Caco-2 (cell line): ENCODE data around the gene RANGRF. TPM values are rescaled to one million over a fixed set of nuclear protein-coding genes. Genes with fewer than 3 reads are reported as not detected.

Experiments
- BruUV-seq: library from RNA; stranded (reverse); fragments of 400-500 nt; replicated peaks from 2 replicates; lab custom pipeline; 2021; lab: Mats Ljungman, UMichigan
- CTCF ChIA-PET: fragments of 300-600 bp; sonication (Branson Sonifier 250); formaldehyde crosslinking; loops from one replicate; lab custom pipeline; 2022; ENCODE audit warnings: antibody characterized with exemption; lab: Charles Lee
- POLR2A ChIA-PET: fragments of 300-600 bp; sonication (Branson Sonifier 250); formaldehyde crosslinking; loops from one replicate; lab custom pipeline; 2022; ENCODE audit warnings: antibody characterized with exemption; lab: Charles Lee
- DNase-seq, 2 experiments: peaks; one replicate each; pipeline versions ENCODE4 v3.0.0 to v3.0.0-alpha.2; 2020 to 2022
- H3K27me3 ChIP-seq: replicated peaks from 2 replicates; pipeline ENCODE4 v1.6.0; 2011; ENCODE audit warnings: low read length; ENCODE audit not compliant: control insufficient read depth, insufficient read depth
- H3K36me3 ChIP-seq: 2 replicates; pipeline ENCODE4 v1.5.1; 2011; ENCODE audit warnings: low read length; ENCODE audit not compliant: control insufficient read depth, insufficient read depth
- H3K4me1 ChIP-seq: fragments of 250-450 bp; sonication (Bioruptor Pico); 2 replicates; pipeline ENCODE4 v1.5.1; 2020; ENCODE audit warnings: mild to moderate bottlenecking
- H3K4me3 ChIP-seq: 2 replicates; pipeline ENCODE4 v1.5.1; 2011; ENCODE audit warnings: low read depth, mild to moderate bottlenecking, control low read depth, low read length
- H3K9me3 ChIP-seq: fragments of 250-450 bp; sonication (Bioruptor Pico); 2 replicates; pipeline ENCODE4 v1.5.1; 2020; ENCODE audit warnings: mild to moderate bottlenecking, moderate library complexity
- H3K27ac Mint-ChIP-seq: one replicate; pipeline ENCODE4 v1.8.0; 2022; ENCODE audit warnings: mixed read lengths; ENCODE audit not compliant: unreplicated experiment
- H3K27me3 Mint-ChIP-seq: one replicate; pipeline ENCODE4 v1.8.0; 2022; ENCODE audit warnings: mixed read lengths; ENCODE audit not compliant: insufficient read depth, unreplicated experiment
- H3K36me3 Mint-ChIP-seq: one replicate; pipeline ENCODE4 v1.8.0; 2022; ENCODE audit warnings: mild to moderate bottlenecking, mixed read lengths; ENCODE audit not compliant: insufficient read depth, unreplicated experiment
- H3K4me1 Mint-ChIP-seq: one replicate; pipeline ENCODE4 v1.8.0; 2022; ENCODE audit warnings: low read depth, mixed read lengths; ENCODE audit not compliant: unreplicated experiment
- H3K4me3 Mint-ChIP-seq: one replicate; pipeline ENCODE4 v1.8.0; 2022; ENCODE audit warnings: mild to moderate bottlenecking, moderate library complexity, mixed read lengths; ENCODE audit not compliant: unreplicated experiment
- H3K9me3 Mint-ChIP-seq: one replicate; pipeline ENCODE4 v1.8.0; 2022; ENCODE audit warnings: mixed read lengths; ENCODE audit not compliant: unreplicated experiment
- intact Hi-C: fragments of 100-400 bp; cut with micrococcal nuclease; formaldehyde crosslinking; loops from one replicate; pipeline ENCODE4 v1.10.0; 2022; ENCODE audit not compliant: unreplicated experiment
- total RNA-seq: library from RNA; stranded (reverse); gene quantifications from 2 replicates; pipeline ENCODE4 v1.2.3, GENCODE V29; 2022
- TF ChIP-seq, protein P1 (sequence below), 2 experiments: fragments of 200-600 bp in 1 of 2; IDR thresholded peaks; 1 replicate in 1 of 2; 2 replicates in 1 of 2; pipeline versions ENCODE4 v1.5.1 to v1.8.0; 2011 to 2022; ENCODE audit warnings: antibody characterized with exemption in 1 of 2, control low read depth in 1 of 2, inconsistent platforms in 1 of 2, low read depth in 1 of 2, low read length in 1 of 2, mild to moderate bottlenecking in 1 of 2, moderate library complexity in 1 of 2; ENCODE audit not compliant: insufficient read depth in 1 of 2, severe bottlenecking in 1 of 2, unreplicated experiment in 1 of 2

The RANGRF gene
- total RNA-seq, 1 experiment from 2014 or later, result 13.2 TPM

DNA sequence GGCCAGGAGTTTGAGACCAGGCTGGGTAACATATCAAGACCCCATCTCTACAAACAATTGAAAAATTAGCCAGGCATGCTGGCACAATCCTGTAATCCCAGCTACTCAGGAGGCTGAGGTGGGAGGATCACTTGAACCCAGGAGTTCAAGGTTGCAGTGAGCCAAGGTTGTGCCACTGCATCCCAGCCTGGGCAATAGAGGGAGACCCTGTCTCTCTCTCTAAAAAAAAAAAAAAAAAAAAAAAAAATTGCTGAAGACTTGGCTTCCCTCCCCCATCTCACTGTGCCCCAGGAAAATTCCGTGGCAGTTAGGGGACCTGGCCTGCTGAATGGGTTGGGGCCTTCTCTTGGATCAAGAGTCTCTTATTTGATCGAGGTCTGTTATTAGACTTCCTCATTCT lies 51.1 kb downstream of the RANGRF start, which contains the start of gene ODF4:
Gene ODF4, plus strand, starts transcription at position 301 of the 400 bp plus-strand sequence. CDS start 212 bp downstream, outside the sequence.
- BruUV-seq, result no TSS peak
- POLR2A ChIA-PET, result no interaction called here
- intact Hi-C loops, result no loop called here
- TF ChIP-seq, protein P1, sequence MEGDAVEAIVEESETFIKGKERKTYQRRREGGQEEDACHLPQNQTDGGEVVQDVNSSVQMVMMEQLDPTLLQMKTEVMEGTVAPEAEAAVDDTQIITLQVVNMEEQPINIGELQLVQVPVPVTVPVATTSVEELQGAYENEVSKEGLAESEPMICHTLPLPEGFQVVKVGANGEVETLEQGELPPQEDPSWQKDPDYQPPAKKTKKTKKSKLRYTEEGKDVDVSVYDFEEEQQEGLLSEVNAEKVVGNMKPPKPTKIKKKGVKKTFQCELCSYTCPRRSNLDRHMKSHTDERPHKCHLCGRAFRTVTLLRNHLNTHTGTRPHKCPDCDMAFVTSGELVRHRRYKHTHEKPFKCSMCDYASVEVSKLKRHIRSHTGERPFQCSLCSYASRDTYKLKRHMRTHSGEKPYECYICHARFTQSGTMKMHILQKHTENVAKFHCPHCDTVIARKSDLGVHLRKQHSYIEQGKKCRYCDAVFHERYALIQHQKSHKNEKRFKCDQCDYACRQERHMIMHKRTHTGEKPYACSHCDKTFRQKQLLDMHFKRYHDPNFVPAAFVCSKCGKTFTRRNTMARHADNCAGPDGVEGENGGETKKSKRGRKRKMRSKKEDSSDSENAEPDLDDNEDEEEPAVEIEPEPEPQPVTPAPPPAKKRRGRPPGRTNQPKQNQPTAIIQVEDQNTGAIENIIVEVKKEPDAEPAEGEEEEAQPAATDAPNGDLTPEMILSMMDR (IDR thresholded peaks at IDR 0.05; ENCODE audit: insufficient read depth in 1 of 2, low read depth in 1 of 2, low read length in 1 of 2, severe bottlenecking in 1 of 2, unreplicated experiment in 1 of 2), result no peak
- Histone ChIP-seq H3K4me3 (no peak within 1 kb of the TSS), H3K4me1 (no peaks in the 10 kb centered on the region), H3K36me3 (no peaks in the 10 kb centered on the region), H3K9me3 (no peaks in the 10 kb centered on the region), H3K27me3 (no peaks in the 10 kb centered on the region)
- no peak for DNase-seq
- Mint-ChIP-seq H3K36me3 (no peaks in the 10 kb centered on the region), H3K27ac (no peak within 1 kb of the TSS), H3K27me3 (no peaks in the 10 kb centered on the region), H3K9me3 (no peaks in the 10 kb centered on the region), H3K4me1 (no peaks in the 10 kb centered on the region), H3K4me3 (no peak within 1 kb of the TSS)
- CTCF ChIA-PET, result no interaction called here

Other genes with a start within 250 kb of the RANGRF start
- gene ALOX15B, start 249.6 kb upstream of the RANGRF start, total RNA-seq, result not detected in 2 replicates
- gene ALOX12B, start 201.0 kb upstream of the RANGRF start, total RNA-seq, result 0.34 and 0.39 TPM in 2 replicates
- gene ALOXE3, start 170.2 kb upstream of the RANGRF start, total RNA-seq, result not detected in 2 replicates
- gene HES7, start 164.6 kb upstream of the RANGRF start, total RNA-seq, result not detected in 2 replicates
- 10.6 and 10.8 TPM in 2 replicates for gene PER1, start 136.3 kb upstream of the RANGRF start, total RNA-seq
- gene VAMP2, start 125.7 kb upstream of the RANGRF start, total RNA-seq, result 10.5 and 12.2 TPM in 2 replicates
- 5.4 TPM in 2 replicates for gene TMEM107, start 112.3 kb upstream of the RANGRF start, total RNA-seq
- 4.2 and 4.7 TPM in 2 replicates for gene BORCS6, start 98.5 kb upstream of the RANGRF start, total RNA-seq
- 82.8 and 89.4 TPM in 2 replicates for gene AURKB, start 78.1 kb upstream of the RANGRF start, total RNA-seq
- 18.2 and 22.9 TPM in 2 replicates for gene CTC1, start 40.6 kb upstream of the RANGRF start, total RNA-seq
- gene PFAS, start 39.4 kb upstream of the RANGRF start, total RNA-seq, result 38.8 and 44.1 TPM in 2 replicates
- 3.6 and 3.7 TPM in 2 replicates for gene SLC25A35, start 6.7 kb downstream of the RANGRF start, total RNA-seq
- gene ARHGEF15, start 21.6 kb downstream of the RANGRF start, total RNA-seq, result not detected in 2 replicates
- gene ODF4, start 51.2 kb downstream of the RANGRF start, total RNA-seq, result not detected in 2 replicates
- 998 and 999 TPM in 2 replicates for gene RPL26, start 94.5 kb downstream of the RANGRF start, total RNA-seq
- not detected in 2 replicates for gene RNF222, start 109.2 kb downstream of the RANGRF start, total RNA-seq
- 32.2 and 32.3 TPM in 2 replicates for gene NDEL1, start 147.2 kb downstream of the RANGRF start, total RNA-seq